ENCODE data around the gene SLC6A16. TPM values are rescaled to one million over a fixed set of nuclear protein-coding genes. Genes with fewer than 3 reads are reported as not detected.

Gene SLC6A16
- total RNA-seq, 1 donor from 2014 or later = 5.0 TPM

- H3K4me1 Mint-ChIP-seq = peaks cover 46% of the 10 kb centered on the region
- peak overlapping the region; percentile 36 for H3K4me3 Mint-ChIP-seq
- H3K79me2 ChIP-seq (ENCODE audit: low read depth) = peaks cover 36% of the 10 kb centered on the region
- H3K4me3 ChIP-seq = no peak overlapping the region
- peak; percentile 39 for DNase-seq (ENCODE audit: low spot score)
- TF ChIP-seq CTCF (IDR thresholded peaks at IDR 0.05) (no peak), EZH2phosphoT487 (IDR thresholded peaks at IDR 0.05) (no peak), EZH2 (IDR thresholded peaks at IDR 0.05) (no peak)
- H3K4me2 ChIP-seq = no peak overlapping the region
- H4K20me1 ChIP-seq (ENCODE audit: low read depth) = peaks cover 76% of the 10 kb centered on the region
- no peaks in the 10 kb centered on the region for H3K9me3 ChIP-seq (ENCODE audit: low read depth)
- H3F3A ChIP-seq (ENCODE audit: low read depth) = peaks cover 78% of the 10 kb centered on the region
- H2AFZ ChIP-seq (replicated peaks) = no peak overlapping the region
- peak overlapping the region; percentile 35 for H3K27ac Mint-ChIP-seq
- no peaks in the 10 kb centered on the region for H3K4me1 ChIP-seq
- H3K36me3 Mint-ChIP-seq = peaks cover 66% of the 10 kb centered on the region
- no peak overlapping the region for H3K27ac ChIP-seq
- no peaks in the 10 kb centered on the region for H3K27me3 ChIP-seq
- H3K27me3 Mint-ChIP-seq (ENCODE audit: insufficient read depth, low read depth) = peaks cover 2% of the 10 kb centered on the region
- H3K36me3 ChIP-seq = peaks cover 16% of the 10 kb centered on the region
- no peaks in the 10 kb centered on the region for H3K9me3 Mint-ChIP-seq
- H3K9ac ChIP-seq = no peak overlapping the region
These were observed 19.8 kb upstream of the SLC6A16 start for GRCh38 chr19:49344505-49345423.

GRCh38 chr19:49343123-49343522 is 18.1 kb upstream of the SLC6A16 start:
- Histone ChIP-seq H3F3A (ENCODE audit: low read depth) (peaks cover 78% of the 10 kb centered on the region), H3K79me2 (ENCODE audit: low read depth) (peaks cover 20% of the 10 kb centered on the region), H3K9me3 (ENCODE audit: low read depth) (no peaks in the 10 kb centered on the region), H3K4me3 (no peak overlapping the region), H3K4me2 (no peak overlapping the region), H2AFZ (replicated peaks) (no peak overlapping the region), H3K27me3 (no peaks in the 10 kb centered on the region), H3K27ac (no peak overlapping the region), H3K36me3 (peaks cover 8% of the 10 kb centered on the region), H3K4me1 (no peaks in the 10 kb centered on the region), H4K20me1 (ENCODE audit: low read depth) (peaks cover 81% of the 10 kb centered on the region), H3K9ac (no peak overlapping the region)
- H3K27ac Mint-ChIP-seq = no peak overlapping the region
- H3K27me3 Mint-ChIP-seq (ENCODE audit: insufficient read depth, low read depth) = peaks cover 11% of the 10 kb centered on the region
- H3K9me3 Mint-ChIP-seq = no peaks in the 10 kb centered on the region
- H3K36me3 Mint-ChIP-seq = peaks cover 59% of the 10 kb centered on the region
- H3K4me1 Mint-ChIP-seq = peaks cover 50% of the 10 kb centered on the region
- TF ChIP-seq EZH2phosphoT487 (IDR thresholded peaks at IDR 0.05) = no peak
- TF ChIP-seq EZH2 (IDR thresholded peaks at IDR 0.05) = no peak
- no peak for TF ChIP-seq CTCF (IDR thresholded peaks at IDR 0.05)
- no peak for DNase-seq (ENCODE audit: low spot score)
- no peak overlapping the region for H3K4me3 Mint-ChIP-seq

- peaks cover 81% of the 10 kb centered on the region for H4K20me1 ChIP-seq (ENCODE audit: low read depth)
- peaks cover 6% of the 10 kb centered on the region for H3K36me3 ChIP-seq
These were observed 17.3 kb upstream of the SLC6A16 start for GRCh38 chr19:49342291-49342721.

More at GRCh38 chr19:49342291-49342721, 17.3 kb upstream of the SLC6A16 start:
- Mint-ChIP-seq H3K27ac (no peak overlapping the region), H3K9me3 (no peaks in the 10 kb centered on the region), H3K27me3 (ENCODE audit: insufficient read depth, low read depth) (peaks cover 11% of the 10 kb centered on the region), H3K36me3 (peaks cover 54% of the 10 kb centered on the region), H3K4me1 (peaks cover 49% of the 10 kb centered on the region), H3K4me3 (no peak overlapping the region)
- H3K27me3 ChIP-seq = no peaks in the 10 kb centered on the region
- peaks cover 76% of the 10 kb centered on the region for H3F3A ChIP-seq (ENCODE audit: low read depth)
- no peaks in the 10 kb centered on the region for H3K4me1 ChIP-seq
- no peak overlapping the region for H3K27ac ChIP-seq
- no peak overlapping the region for H3K4me3 ChIP-seq
- peaks cover 17% of the 10 kb centered on the region for H3K79me2 ChIP-seq (ENCODE audit: low read depth)
- H3K4me2 ChIP-seq = no peak overlapping the region
- no peak for DNase-seq (ENCODE audit: low spot score)
- TF ChIP-seq EZH2 (IDR thresholded peaks at IDR 0.05) = no peak
- TF ChIP-seq EZH2phosphoT487 (IDR thresholded peaks at IDR 0.05) = no peak
- TF ChIP-seq CTCF (IDR thresholded peaks at IDR 0.05) = no peak
- H2AFZ ChIP-seq (replicated peaks) = no peak overlapping the region
- no peak overlapping the region for H3K9ac ChIP-seq
- no peaks in the 10 kb centered on the region for H3K9me3 ChIP-seq (ENCODE audit: low read depth)

Measured in neural progenitor cell (in vitro differentiated cells).